ENCODE data around the gene RASGRP2.

Gene RASGRP2

GRCh38 chr11:64759722-64760719 is 16.1 kb upstream of the RASGRP2 start, which contains the start of gene PYGM:
TSS of gene PYGM (minus strand) at chr11:64759974. CDS start at chr11:64759898, 76 bp downstream.
- H3K4me3 ChIP-seq (ENCODE audit: low read depth, low read length, poor library complexity, severe bottlenecking) = no peak within 1 kb of the TSS
- no peak within 1 kb of the TSS for H3K9ac ChIP-seq (ENCODE audit: low read length)
- no peaks in the 10 kb centered on the region for H3K9me2 ChIP-seq (ENCODE audit: low read depth, low read length)
- no peaks in the 10 kb centered on the region; the same call in 1 of the 2 replicates for H3K27me3 ChIP-seq (ENCODE audit: insufficient read depth, low read length)
- TF ChIP-seq EZH2 (IDR thresholded peaks at IDR 0.05; ENCODE audit: borderline replicate concordance, low read length) = no peak
- TF ChIP-seq CTCF (IDR thresholded peaks at IDR 0.05; ENCODE audit: low read length) = no peak
- no peaks in the 10 kb centered on the region for H4K20me1 ChIP-seq (ENCODE audit: insufficient read depth, low read length)
- no peaks in the 10 kb centered on the region for H3K9me3 ChIP-seq (ENCODE audit: low read length)
- peaks cover 27% of the 10 kb centered on the region for H3K4me1 ChIP-seq (ENCODE audit: insufficient read depth, low read length, severe bottlenecking)
- no peak within 1 kb of the TSS for H3K4me2 ChIP-seq (ENCODE audit: low read length)
- H3K36me3 ChIP-seq (ENCODE audit: insufficient read depth, low read length) = peaks cover 30% of the 10 kb centered on the region
- no peak within 1 kb of the TSS for H3K27ac ChIP-seq (ENCODE audit: low read depth, low read length, poor library complexity, severe bottlenecking)
- H3K79me2 ChIP-seq (ENCODE audit: insufficient read depth, low read length) = no peaks in the 10 kb centered on the region
- H2AFZ ChIP-seq (ENCODE audit: low read length) = no peak within 1 kb of the TSS
- 0 out of 2 replicates have a peak, but pooled peaks cover 6% of the 10 kb centered on the region for H3F3A ChIP-seq (ENCODE audit: insufficient read depth, low read length)

DNA sequence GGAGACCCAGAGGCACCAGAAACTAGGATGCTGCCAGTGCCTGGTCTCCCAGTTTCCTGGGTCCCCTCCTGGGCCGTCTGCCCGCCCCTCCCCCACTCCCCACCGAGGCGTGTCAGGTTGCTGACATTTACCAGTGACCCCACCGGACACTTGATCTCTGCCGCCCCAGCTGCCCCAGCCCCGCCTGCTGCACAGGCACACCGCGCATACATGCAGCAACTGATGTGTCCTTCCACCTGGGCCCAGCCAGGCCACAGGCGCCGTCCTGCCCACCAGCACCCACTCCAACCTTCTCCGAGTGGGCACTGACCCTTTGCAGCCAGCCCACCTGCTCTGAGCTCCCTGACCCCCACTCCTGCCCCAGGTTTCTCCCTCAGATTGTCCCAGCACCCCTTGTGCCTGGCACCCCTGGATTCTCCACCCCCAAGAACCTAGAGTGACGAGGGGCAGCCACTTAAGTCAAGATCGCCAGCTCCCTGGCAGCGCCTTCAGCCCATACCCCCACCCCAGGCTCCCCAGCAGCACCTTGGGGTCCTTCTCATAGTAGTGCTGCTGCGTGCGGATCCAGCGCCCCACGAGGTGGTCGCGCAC is 15.3 kb upstream of the RASGRP2 start:
- no peak overlapping the region for H3K4me2 ChIP-seq (ENCODE audit: low read length)
- no peak overlapping the region for H3K27ac ChIP-seq (ENCODE audit: low read depth, low read length, poor library complexity, severe bottlenecking)

More for the DNA sequence above, 15.3 kb upstream of the RASGRP2 start:
- H3K4me3 ChIP-seq (ENCODE audit: low read depth, low read length, poor library complexity, severe bottlenecking) = no peak overlapping the region
- peaks cover 22% of the 10 kb centered on the region for H3K36me3 ChIP-seq (ENCODE audit: insufficient read depth, low read length)
- H3F3A ChIP-seq (ENCODE audit: insufficient read depth, low read length) = 0 out of 2 replicates have a peak, but pooled peaks cover 3% of the 10 kb centered on the region
- H2AFZ ChIP-seq (ENCODE audit: low read length) = no peak overlapping the region
- no peaks in the 10 kb centered on the region for H4K20me1 ChIP-seq (ENCODE audit: insufficient read depth, low read length)
- TF ChIP-seq EZH2 (IDR thresholded peaks at IDR 0.05; ENCODE audit: borderline replicate concordance, low read length) (no peak), CTCF (IDR thresholded peaks at IDR 0.05; ENCODE audit: low read length) (no peak)
- peaks cover 20% of the 10 kb centered on the region for H3K4me1 ChIP-seq (ENCODE audit: insufficient read depth, low read length, severe bottlenecking)
- H3K9me2 ChIP-seq (ENCODE audit: low read depth, low read length) = no peaks in the 10 kb centered on the region
- no peaks in the 10 kb centered on the region for H3K9me3 ChIP-seq (ENCODE audit: low read length)
- no peaks in the 10 kb centered on the region for H3K79me2 ChIP-seq (ENCODE audit: insufficient read depth, low read length)
- H3K9ac ChIP-seq (ENCODE audit: low read length) = no peak overlapping the region
- no peaks in the 10 kb centered on the region; the same call in 1 of the 2 replicates for H3K27me3 ChIP-seq (ENCODE audit: insufficient read depth, low read length)

Measured in OCI-LY1 (cell line).